HG02840 (cell line): ENCODE results near the gene OPN5.
"Not testable (repeated sequence)": the region's sequence is repeated elsewhere in the genome, so short reads cannot be mapped to it uniquely, and the experiment has no call there.

Source experiments
- ATAC-seq: cut with Tn5 transposase; IDR thresholded peaks from one replicate; pipeline ENCODE4 v1.9.1; 2021; ENCODE audit warnings: mild to moderate bottlenecking, moderate library complexity, moderate number of reproducible peaks; ENCODE audit not compliant: unreplicated experiment, low FRiP score

The OPN5 gene

GRCh38 chr6:47781732-47782131 is at the start of gene OPN5:
OPN5 (plus strand) TSS chr6:47782032; CDS start chr6:47782067, 35 bp downstream.
- ATAC-seq = no peak

- no peak for ATAC-seq
Measured at GRCh38 chr6:47733879-47734558, 47.8 kb upstream of the OPN5 start.

GRCh38 chr6:47734831-47735481 is 46.9 kb upstream of the OPN5 start:
- ATAC-seq = no peak

- no peak for ATAC-seq
Measured at GRCh38 chr6:47736083-47736700, 45.6 kb upstream of the OPN5 start.

- ATAC-seq = no peak
Measured at GRCh38 chr6:47737406-47737805, 44.4 kb upstream of the OPN5 start.

GRCh38 chr6:47740714-47741113 is 41.1 kb upstream of the OPN5 start:
- ATAC-seq = no peak

- ATAC-seq = no peak
Measured at GRCh38 chr6:47741807-47742206, 40.0 kb upstream of the OPN5 start.

GRCh38 chr6:47743744-47744143 is 38.1 kb upstream of the OPN5 start:
- ATAC-seq = no peak

GRCh38 chr6:47745269-47745668 is 36.6 kb upstream of the OPN5 start:
- not testable (repeated sequence) for ATAC-seq

- ATAC-seq = no peak
Measured at GRCh38 chr6:47749757-47750156, 32.1 kb upstream of the OPN5 start.

- ATAC-seq = no peak
Measured at GRCh38 chr6:47752801-47753200, 29.0 kb upstream of the OPN5 start.

- no peak for ATAC-seq
Measured at GRCh38 chr6:47759364-47759763, 22.5 kb upstream of the OPN5 start.

GRCh38 chr6:47762502-47762901 is 19.3 kb upstream of the OPN5 start:
- no peak for ATAC-seq

GRCh38 chr6:47766445-47766844 is 15.4 kb upstream of the OPN5 start:
- ATAC-seq = no peak

- no peak for ATAC-seq
Measured at GRCh38 chr6:47767102-47767501, 14.7 kb upstream of the OPN5 start.

- no peak for ATAC-seq
Measured at GRCh38 chr6:47769982-47770381, 11.8 kb upstream of the OPN5 start.

GRCh38 chr6:47772359-47772758 is 9.5 kb upstream of the OPN5 start:
- ATAC-seq = no peak

GRCh38 chr6:47773005-47773404 is 8.8 kb upstream of the OPN5 start:
- no peak for ATAC-seq

- peak; percentile 69 for ATAC-seq
Measured at GRCh38 chr6:47780510-47781356, 1.1 kb upstream of the OPN5 start.

- no peak for ATAC-seq
Measured at GRCh38 chr6:47785182-47785581, 3.4 kb downstream of the OPN5 start.
